Breast epithelium (tissue), 4 donors: ENCODE results near the gene PDZD2. TPM values are rescaled to one million over a fixed set of nuclear protein-coding genes. Genes with fewer than 3 reads are reported as not detected.

Source experiments
- DNase-seq, 2 donors: peaks; one replicate each; pipeline ENCODE4 v3.0.0-alpha.2; 2019; ENCODE audit warnings: low spot score in 2 of 2
- H3K27ac ChIP-seq, 2 donors: fragments of 200-600 bp; sonication (generic) in 1 of 2; one replicate each; pipeline ENCODE4 v1.5.1; 2016 to 2019; ENCODE audit warnings: mild to moderate bottlenecking in 1 of 2
- H3K27me3 ChIP-seq, 2 donors: fragments of 200-600 bp; sonication (generic) in 1 of 2; one replicate each; pipeline versions ENCODE4 v1.5.1 to v1.6.0; 2017 to 2019; ENCODE audit warnings: control low read depth in 1 of 2, mild to moderate bottlenecking in 1 of 2
- H3K36me3 ChIP-seq: fragments of 200-600 bp; one replicate; pipeline ENCODE4 v1.5.1; 2019
- H3K4me1 ChIP-seq, 2 donors: fragments of 200-600 bp; sonication (generic); one replicate each; pipeline ENCODE4 v1.5.1; 2016 to 2019; ENCODE audit warnings: control low read depth in 1 of 2
- H3K4me3 ChIP-seq, 3 donors: fragments of 200-600 bp; sonication (generic); 1 replicate in 2 of 3; 2 replicates in 1 of 3; pipeline ENCODE4 v1.5.1; 2016 to 2019; ENCODE audit warnings: mild to moderate bottlenecking in 3 of 3, moderate library complexity in 2 of 3
- H3K9me3 ChIP-seq, 2 donors: fragments of 200-600 bp; sonication (generic) in 1 of 2; one replicate each; pipeline ENCODE4 v1.5.1; 2016 to 2019; ENCODE audit warnings: control low read depth in 1 of 2
- CTCF ChIP-seq, 3 donors: fragments of 450-650 bp; IDR thresholded peaks; one replicate each; pipeline ENCODE4 v1.5.1; 2016 to 2017; ENCODE audit warnings: antibody characterized with exemption in 3 of 3, mild to moderate bottlenecking in 3 of 3, moderate library complexity in 3 of 3
- POLR2A ChIP-seq: fragments of 450-650 bp; IDR thresholded peaks from one replicate; pipeline ENCODE4 v1.6.1; 2016; ENCODE audit warnings: antibody characterized with exemption, mild to moderate bottlenecking, moderate library complexity
- POLR2AphosphoS5 ChIP-seq, 3 donors: sonication (generic); formaldehyde crosslinking; IDR thresholded peaks; one replicate each; pipeline ENCODE4 v1.6.1; 2017; ENCODE audit warnings: antibody characterized with exemption in 3 of 3
- intact Hi-C: fragments of 100-400 bp; cut with DNase I; formaldehyde crosslinking; loops from one replicate; pipeline ENCODE4 v1.15.1; 2023; ENCODE audit warnings: low total_unique reads
- total RNA-seq, 3 donors: library from RNA; depleted of rRNA; stranded (reverse); fragments of >200 nt; gene quantifications; one replicate each; pipeline ENCODE4 v1.1.0, GENCODE V29; 2016

Gene PDZD2
- total RNA-seq, 3 donors from 2014 or later, result 16.8 to 23.3 (median 17.7) TPM

- no peaks in the 10 kb centered on the region for H3K27me3 ChIP-seq
- no peaks in the 10 kb centered on the region for H3K9me3 ChIP-seq
- H3K4me3 ChIP-seq, result no peak overlapping the region
- DNase-seq, result no peak
- TF ChIP-seq CTCF (IDR thresholded peaks at IDR 0.05), result no peak
- no peak for TF ChIP-seq POLR2AphosphoS5 (IDR thresholded peaks at IDR 0.05)
- no peak for TF ChIP-seq POLR2A
- H3K27ac ChIP-seq, result no peak overlapping the region
- H3K36me3 ChIP-seq, result no peaks in the 10 kb centered on the region
- intact Hi-C loops, result no loop called here
- no peaks in the 10 kb centered on the region for H3K4me1 ChIP-seq
Observed at GRCh38 chr5:31614151-31615020, 24.5 kb upstream of the PDZD2 start.

GRCh38 chr5:31617867-31618266 lies 21.1 kb upstream of the PDZD2 start:
- TF ChIP-seq POLR2AphosphoS5 (IDR thresholded peaks at IDR 0.05) (no peak), POLR2A (no peak), CTCF (IDR thresholded peaks at IDR 0.05) (no peak)
- peak overlapping the region; percentile 1 to 40 for H3K27ac ChIP-seq
- DNase-seq, result no peak
- H3K4me1 ChIP-seq, result no peaks in the 10 kb centered on the region
- H3K4me3 ChIP-seq, result no peak overlapping the region
- no peaks in the 10 kb centered on the region for H3K27me3 ChIP-seq
- no peaks in the 10 kb centered on the region for H3K9me3 ChIP-seq
- no peaks in the 10 kb centered on the region for H3K36me3 ChIP-seq
- intact Hi-C loops, result no loop called here

GRCh38 chr5:31620026-31620425 lies 18.9 kb upstream of the PDZD2 start:
- DNase-seq, result no peak
- Histone ChIP-seq H3K4me3 (no peak overlapping the region), H3K4me1 (no peaks in the 10 kb centered on the region), H3K36me3 (no peaks in the 10 kb centered on the region), H3K27ac (no peak overlapping the region), H3K9me3 (no peaks in the 10 kb centered on the region), H3K27me3 (no peaks in the 10 kb centered on the region)
- TF ChIP-seq CTCF (IDR thresholded peaks at IDR 0.05) (no peak), POLR2A (no peak), POLR2AphosphoS5 (IDR thresholded peaks at IDR 0.05) (no peak)
- intact Hi-C loops, result no loop called here

GRCh38 chr5:31623249-31623648 lies 15.7 kb upstream of the PDZD2 start:
- Histone ChIP-seq H3K27ac (no peak overlapping the region), H3K36me3 (no peaks in the 10 kb centered on the region), H3K4me3 (no peak overlapping the region), H3K4me1 (peaks cover 0 to 3% of the 10 kb centered on the region in 2 donors), H3K27me3 (no peaks in the 10 kb centered on the region), H3K9me3 (no peaks in the 10 kb centered on the region)
- DNase-seq, result no peak
- intact Hi-C loops, result no loop called here
- TF ChIP-seq CTCF (IDR thresholded peaks at IDR 0.05) (no peak), POLR2A (no peak), POLR2AphosphoS5 (IDR thresholded peaks at IDR 0.05) (no peak)

GRCh38 chr5:31625394-31625793 lies 13.5 kb upstream of the PDZD2 start:
- intact Hi-C loops, result no loop called here
- TF ChIP-seq POLR2A (no peak), POLR2AphosphoS5 (IDR thresholded peaks at IDR 0.05) (no peak), CTCF (IDR thresholded peaks at IDR 0.05) (no peak)
- peak overlapping the region in 1 of 2 donors; percentile 43 for H3K27ac ChIP-seq
- no peak overlapping the region for H3K4me3 ChIP-seq
- no peaks in the 10 kb centered on the region for H3K36me3 ChIP-seq
- peaks cover 0 to 3% of the 10 kb centered on the region in 2 donors for H3K4me1 ChIP-seq
- H3K27me3 ChIP-seq, result no peaks in the 10 kb centered on the region
- no peak for DNase-seq
- H3K9me3 ChIP-seq, result no peaks in the 10 kb centered on the region
